Activated naive CD4-positive, alpha-beta T cell treated with anti-CD3 and anti-CD28 coated beads, Interleukin-2, amount 50 U/mL, for 16 hours (primary cell): ENCODE results near the gene SLC4A1.
A peak's percentile ranks its signal among the peaks of the same experiment; 100 is the strongest.
"Not testable (repeated sequence)": the region's sequence is repeated elsewhere in the genome, so short reads cannot be mapped to it uniquely, and the experiment has no call there.

Source experiments
- DNase-seq: peaks from one replicate; pipeline ENCODE4 v3.0.0-alpha.2; 2020

Gene SLC4A1

GRCh38 chr17:44255915-44256314 is 12.0 kb downstream of the SLC4A1 start:
- DNase-seq = no peak

- no peak for DNase-seq
These were observed 13.4 kb downstream of the SLC4A1 start for GRCh38 chr17:44254361-44255095.

GRCh38 chr17:44253006-44253405 is 14.9 kb downstream of the SLC4A1 start:
- no peak for DNase-seq

DNA sequence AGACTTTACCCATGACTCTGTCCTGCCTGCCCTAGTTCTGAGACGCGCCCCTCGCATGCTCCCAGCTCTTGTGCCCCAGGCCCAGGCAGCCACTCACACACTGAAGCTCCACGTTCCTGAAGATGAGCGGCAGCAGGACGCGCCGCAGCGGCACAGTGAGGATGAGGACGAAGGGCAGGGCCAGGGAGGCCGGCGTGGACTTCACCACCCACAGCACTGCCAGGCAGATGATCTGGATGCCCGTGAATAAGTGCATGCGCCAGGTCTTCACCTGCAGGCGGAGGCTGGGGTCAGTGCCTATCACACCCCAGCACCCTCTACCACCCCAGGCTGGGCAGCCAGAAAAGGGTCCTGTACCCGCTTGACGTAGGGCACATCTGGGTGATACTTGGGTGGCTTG is 16.9 kb downstream of the SLC4A1 start:
- DNase-seq = no peak

DNA sequence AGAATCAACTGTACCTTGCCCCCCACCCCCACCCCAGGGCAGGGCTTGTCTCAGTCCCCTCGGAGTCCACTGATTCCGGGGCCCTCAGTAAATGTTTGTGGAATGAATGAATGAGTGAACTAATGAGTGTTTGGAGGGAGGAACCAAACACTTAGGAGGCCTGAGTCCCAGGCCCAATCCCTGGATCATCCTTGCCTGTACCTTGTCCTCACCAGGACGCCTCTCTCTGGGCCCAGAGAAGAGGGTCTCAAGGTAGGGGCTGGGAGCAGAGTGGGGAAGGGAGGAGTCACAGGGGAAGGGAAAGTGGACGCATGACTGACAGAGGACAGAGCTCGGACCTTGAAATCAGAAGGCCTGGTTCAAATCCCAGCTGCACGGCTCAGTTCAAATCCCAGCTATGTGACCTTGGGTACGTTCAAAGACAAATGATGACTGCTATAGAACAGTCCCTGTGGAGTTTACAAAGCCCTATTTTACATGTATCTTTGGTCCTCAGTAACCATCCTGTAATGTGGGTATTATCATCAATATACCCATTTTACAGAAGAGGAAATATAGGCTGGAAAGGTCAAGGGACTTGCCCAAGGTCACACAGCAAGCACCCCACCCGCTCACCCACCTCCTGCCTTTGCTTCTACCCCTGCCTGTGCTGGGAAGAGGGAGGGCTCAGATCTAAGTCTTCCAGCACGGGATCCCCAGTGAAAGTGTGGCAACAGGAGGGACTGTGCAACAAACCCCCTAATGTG is 18.3 kb downstream of the SLC4A1 start:
- no peak for DNase-seq

- no peak for DNase-seq
These were observed 19.8 kb downstream of the SLC4A1 start for GRCh38 chr17:44247876-44248736.

- DNase-seq = no peak
These were observed 20.5 kb downstream of the SLC4A1 start for GRCh38 chr17:44247440-44247841.

DNA sequence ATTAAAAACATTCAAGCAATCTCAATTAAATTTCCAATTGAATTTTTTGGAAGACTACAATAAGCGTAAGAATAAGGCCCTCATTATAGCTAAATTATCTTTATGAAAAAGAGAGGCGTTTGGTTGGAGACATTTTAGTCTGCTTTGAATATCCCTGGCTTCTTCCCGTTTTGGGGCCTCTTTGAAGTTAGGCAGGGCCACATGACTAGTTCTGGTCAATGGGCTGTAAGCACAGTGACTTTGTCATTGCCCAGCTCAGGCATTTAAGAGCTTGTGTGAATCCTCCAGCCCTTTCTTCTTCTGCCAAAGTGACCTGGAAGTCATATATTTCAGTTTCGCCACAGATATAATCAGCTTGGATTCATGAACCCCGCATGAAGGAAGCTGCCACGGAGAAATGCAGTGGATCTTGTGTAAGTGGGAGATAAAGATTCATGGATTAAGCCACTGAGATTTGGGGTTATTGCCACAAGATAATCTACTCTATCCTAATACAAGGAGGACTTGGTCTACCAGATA is 26.8 kb downstream of the SLC4A1 start:
- no peak for DNase-seq

- not testable (repeated sequence) for DNase-seq
These were observed 30.0 kb downstream of the SLC4A1 start for GRCh38 chr17:44237886-44238285.

GRCh38 chr17:44236444-44236991 is 31.4 kb downstream of the SLC4A1 start:
- no peak for DNase-seq

DNA sequence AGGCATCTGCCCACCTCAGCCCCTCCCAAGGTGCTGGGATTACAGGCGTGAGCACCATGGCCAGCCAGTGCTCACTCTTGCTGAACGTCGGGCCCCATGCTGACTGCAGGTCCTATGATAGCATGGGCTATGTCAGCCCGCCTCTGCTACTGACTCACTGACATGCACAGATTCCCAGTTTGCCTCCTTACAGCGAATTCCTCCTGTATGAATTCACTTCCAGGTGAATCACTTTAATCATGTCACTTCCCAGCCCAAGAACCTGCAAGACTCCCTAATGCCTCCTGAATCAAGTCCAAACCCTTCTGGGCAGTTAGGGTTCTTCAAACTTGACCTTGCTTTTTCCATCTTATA is 32.4 kb downstream of the SLC4A1 start:
- DNase-seq = no peak

GRCh38 chr17:44233582-44233981 is 34.4 kb downstream of the SLC4A1 start:
- no peak for DNase-seq

DNA sequence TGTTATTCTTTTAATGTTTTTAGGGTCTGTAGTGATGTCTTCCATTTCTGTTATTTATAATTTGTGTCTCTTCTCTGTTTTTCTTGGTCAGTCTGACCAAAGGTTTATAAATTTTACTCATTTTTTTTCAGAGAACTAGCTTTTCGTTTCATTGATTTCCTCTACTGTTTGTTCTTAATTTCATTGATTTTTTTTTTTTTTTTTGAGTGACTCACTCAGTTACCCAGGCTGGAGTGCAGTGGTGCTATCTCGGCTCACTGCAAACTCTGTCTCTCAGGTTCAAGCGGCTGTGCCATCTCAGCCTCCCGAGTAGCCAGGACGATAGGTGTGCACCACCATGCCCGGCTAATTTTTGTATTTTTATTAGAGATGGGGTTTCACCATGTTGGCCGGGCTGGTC is 35.9 kb downstream of the SLC4A1 start:
- no peak for DNase-seq

- DNase-seq = no peak
These were observed 37.8 kb downstream of the SLC4A1 start for GRCh38 chr17:44230140-44230539.

DNA sequence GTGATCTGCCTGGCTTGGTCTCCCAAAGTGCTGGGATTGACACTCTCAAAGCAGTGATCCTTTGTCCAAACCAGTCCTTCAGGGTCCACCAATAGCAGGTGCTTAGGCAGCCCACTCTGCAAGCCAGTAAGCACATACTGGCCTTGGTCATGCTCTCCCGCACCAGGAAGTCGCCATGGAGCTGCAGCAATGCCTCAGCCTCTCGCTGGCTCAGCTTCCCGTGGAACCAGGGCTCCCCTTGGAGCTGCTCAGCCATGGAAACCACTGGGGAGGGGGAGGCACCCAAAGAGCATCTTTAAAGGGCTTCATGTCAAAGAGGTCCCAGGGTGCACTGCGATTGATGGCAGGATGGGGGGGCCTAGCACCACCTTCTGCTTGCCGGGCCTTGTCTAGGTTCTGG is 38.8 kb downstream of the SLC4A1 start:
- DNase-seq = no peak

DNA sequence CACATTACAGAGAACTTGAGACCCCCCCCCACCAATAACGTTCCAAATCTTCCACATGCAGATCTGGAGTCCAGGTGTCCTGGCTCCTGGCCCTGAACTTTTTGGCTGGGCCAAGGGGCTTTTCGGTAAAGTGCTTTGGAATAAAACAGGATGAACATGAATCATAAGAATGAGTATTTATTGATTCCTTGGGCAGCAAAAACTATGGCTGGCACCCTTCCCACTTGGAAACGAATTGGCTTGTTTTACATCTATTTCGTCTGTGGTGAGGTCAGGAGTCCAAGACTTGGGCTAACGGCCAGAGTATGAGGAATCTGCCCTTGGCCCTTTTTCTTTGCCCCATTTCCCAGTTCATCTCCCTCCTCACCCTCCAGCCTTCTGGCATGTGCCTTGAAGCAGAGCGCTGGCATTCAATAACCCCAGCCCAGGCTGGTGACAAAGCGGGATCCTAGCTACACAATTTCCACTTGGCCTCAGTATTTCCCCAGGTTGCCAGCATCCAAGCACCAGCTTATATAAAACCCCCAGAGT is 44.3 kb downstream of the SLC4A1 start:
- no peak for DNase-seq

- DNase-seq = peak; percentile 44
These were observed 45.6 kb downstream of the SLC4A1 start for GRCh38 chr17:44222112-44222869.

- DNase-seq = no peak
These were observed 46.1 kb downstream of the SLC4A1 start for GRCh38 chr17:44221862-44222111.

DNA sequence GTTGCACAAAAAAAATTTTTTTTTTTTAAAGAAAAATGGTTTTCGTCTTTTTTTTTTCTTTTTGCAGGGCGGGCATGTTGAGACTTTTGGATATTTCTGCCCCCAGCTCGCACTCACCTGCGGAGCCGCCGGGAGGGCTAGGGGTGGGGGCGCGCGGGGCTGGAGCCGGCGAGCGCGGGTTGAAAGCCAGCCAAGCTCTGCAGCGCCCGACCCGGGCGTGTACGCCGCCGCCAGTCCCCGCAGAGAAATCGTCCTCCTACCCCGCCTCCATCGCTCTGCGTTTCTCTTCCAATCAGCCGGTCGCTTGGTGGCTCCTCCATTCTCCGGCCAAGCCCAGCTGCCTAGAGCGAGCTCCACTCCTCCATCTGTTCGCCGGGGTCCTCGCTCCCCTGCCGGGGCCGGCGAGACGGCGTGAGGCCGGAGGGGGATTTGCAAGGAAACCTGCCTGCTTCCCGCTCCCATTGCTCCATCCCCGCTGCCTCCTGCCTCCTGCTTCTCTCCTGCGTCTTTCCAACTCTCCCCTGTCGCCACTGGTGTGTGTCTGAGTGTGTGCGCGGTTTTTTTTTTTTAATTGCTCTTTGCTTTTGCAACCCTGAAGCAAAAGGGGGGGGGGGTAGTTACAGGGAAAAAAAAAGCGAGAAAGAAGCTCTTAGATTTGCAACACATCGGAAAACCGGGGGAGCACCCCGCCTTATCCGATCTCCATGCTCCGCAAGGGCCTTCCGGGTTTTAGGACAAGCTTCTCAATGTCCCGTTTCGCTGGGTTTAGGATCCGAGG is 46.7 kb downstream of the SLC4A1 start:
- DNase-seq = peak; percentile 64

- peak; percentile 70 for DNase-seq
These were observed 47.5 kb downstream of the SLC4A1 start for GRCh38 chr17:44220213-44221083.
